C1 segment of cervical spinal cord (tissue), 14 donors: ENCODE measurements around the gene PLXNC1.

Experiments used
- DNase-seq, 14 donors: peaks; one replicate each; lab custom pipeline; 2025; lab: John Stamatoyannopoulos, UW

Gene PLXNC1

DNA sequence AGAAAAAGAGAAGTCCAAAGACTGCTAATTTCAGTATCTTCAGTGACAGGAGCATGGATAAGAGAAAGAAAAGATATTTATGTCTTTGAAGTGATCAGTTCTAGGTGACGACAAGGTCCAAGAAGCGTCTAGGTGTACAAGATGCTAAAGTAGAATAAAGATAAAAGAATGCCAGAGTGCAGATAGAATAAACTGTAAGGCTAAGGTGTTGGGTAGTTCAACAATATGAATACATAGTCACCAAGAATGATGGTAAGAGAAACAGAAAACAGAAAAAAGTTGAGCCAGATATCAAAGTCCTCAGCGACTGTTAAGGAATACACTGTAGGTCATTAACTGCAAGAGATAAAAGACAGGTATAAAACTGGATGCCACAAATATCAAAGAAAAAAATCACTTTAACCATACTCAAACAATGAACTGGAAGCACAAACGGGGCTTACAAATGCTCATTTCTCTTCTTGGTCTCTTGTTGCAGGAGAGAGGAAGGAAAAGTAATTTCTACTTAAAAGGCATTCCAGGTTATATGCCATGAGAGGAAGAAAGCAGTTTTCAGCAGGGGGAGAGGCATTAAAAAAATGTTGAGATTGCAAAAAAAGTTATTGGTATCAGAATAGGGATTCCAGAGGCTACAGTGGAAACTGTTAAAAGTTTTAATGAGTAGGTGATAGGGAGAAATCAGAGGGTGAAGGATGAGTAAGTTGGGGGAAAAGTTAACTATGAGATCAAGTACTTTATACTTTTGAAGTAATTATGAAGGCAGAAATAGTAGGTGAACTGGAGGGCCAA is 189.8 kb downstream of the PLXNC1 start:
- no peak for DNase-seq

DNA sequence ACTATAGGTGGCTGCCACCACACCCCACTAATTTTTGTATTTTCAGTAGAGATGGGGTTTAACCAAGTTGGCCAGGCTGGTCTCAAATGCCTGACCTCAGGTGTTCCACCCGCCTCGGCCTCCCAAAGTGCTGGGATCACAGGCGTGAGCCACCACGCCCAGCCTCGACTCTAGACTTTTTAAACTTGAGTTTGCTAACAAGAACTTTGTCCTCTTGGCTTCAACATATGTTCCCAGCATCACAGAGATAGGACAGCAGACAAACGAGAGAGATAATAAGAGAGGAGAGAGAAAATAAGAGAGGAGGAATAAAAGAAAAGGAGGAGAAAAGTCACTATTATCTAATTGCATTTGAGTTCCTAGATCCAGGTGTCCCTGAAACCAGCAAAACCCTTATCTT is 192.2 kb downstream of the PLXNC1 start:
- no peak for DNase-seq

DNA sequence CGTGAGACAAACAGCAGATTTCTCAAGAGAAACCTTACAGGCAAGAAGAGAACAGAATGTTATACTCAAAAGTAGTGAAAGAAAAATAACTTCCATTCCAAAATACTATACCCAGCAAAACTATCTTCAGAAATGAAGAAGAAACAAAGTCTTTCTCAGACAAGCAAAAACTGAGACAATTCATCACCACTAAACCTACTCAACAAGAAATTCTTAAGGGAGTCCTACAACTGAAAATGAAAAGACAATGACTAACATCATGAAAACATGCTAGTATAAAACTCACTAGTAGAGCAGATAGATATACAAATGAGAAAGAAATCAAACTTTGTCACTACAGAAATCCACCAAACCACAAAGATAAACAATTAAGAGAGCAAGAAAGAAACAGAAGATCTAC is 204.8 kb downstream of the PLXNC1 start:
- DNase-seq = no peak
